Measurements from ENCODE around the gene RCBTB1.
A peak's percentile ranks its signal among the peaks of the same experiment; 100 is the strongest.

The RCBTB1 gene

GRCh38 chr13:49559006-49559405 lies 26.4 kb downstream of the RCBTB1 start:
- DNase-seq (ENCODE audit: low spot score), result no peak

DNA sequence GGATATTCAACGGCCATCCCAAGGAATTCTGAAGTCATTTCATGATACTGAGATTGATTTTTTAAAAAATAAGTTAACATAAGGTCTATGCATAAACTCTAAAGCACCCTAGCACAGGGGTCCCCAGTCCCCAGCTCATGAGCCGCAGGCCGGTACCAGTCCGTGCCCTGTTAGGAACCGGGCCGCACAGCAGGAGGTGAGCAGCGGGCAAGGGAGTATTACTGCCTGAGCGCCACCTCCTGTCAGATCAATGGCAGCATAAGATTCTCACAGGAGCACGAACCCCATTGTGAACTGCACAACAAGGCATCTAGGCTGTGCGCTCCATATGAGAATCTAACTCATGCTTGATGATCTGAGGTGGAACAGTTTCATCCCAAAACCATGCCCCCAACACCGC lies 31.0 kb downstream of the RCBTB1 start:
- DNase-seq (ENCODE audit: low spot score), result no peak

GRCh38 chr13:49553888-49554287 lies 31.5 kb downstream of the RCBTB1 start:
- no peak for DNase-seq (ENCODE audit: low spot score)

DNA sequence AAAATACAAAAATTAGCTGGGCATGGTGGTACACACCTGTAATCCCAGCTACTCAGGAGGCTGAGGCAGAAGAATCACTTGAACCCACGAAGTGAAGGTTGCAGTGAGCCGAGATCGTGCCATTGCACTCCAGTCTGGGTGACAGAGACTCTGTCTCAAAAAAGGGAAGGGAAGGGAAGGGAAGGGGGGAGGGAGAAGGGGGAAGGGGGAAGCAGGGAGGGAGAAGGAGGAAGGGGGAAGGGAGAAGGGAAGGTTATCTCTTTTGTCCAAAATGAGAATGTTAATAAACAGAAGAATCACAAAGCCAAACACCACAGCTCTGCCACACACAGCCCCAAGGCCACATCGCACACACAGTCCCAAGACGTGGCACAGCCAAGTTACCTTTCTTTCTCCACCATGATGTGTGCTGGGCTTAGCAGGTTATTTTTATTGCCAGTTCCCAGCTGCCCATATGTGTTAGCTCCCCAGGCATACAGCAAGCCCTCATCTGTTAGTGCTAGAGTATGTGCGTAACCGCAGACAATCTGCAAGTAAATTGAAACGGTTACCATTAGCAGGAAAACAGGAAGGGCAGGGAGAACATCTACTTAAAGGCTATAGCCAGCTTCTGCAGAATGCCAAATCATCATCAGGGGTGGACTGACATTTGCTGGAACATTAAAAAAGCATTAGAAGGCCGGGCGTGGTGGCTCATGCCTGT lies 34.3 kb downstream of the RCBTB1 start:
- peak; percentile 40 for DNase-seq (ENCODE audit: low spot score)

- no peak for DNase-seq (ENCODE audit: low spot score)
Measured at GRCh38 chr13:49549289-49549688, 36.1 kb downstream of the RCBTB1 start.

DNA sequence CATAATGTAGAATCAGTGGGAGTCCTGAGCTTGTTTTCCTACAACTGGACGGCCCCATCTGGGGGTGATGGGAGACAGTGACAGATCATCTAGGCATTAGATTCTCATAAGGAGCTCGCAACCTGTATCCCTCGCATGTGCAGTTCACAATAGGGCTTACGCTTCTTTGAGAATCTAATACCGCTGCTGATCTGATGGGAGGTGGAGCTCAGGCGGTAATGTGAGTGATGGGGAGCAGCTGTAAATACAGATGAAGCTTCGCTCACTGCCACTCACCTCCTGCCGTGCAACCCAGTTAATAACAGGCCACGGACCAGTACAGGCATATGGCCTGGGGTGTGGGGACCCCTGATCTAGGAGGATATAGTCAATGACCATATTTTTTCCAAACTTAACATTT lies 38.8 kb downstream of the RCBTB1 start:
- DNase-seq (ENCODE audit: low spot score), result no peak

- no peak for DNase-seq (ENCODE audit: low spot score)
Measured at GRCh38 chr13:49545661-49546060, 39.7 kb downstream of the RCBTB1 start.

DNA sequence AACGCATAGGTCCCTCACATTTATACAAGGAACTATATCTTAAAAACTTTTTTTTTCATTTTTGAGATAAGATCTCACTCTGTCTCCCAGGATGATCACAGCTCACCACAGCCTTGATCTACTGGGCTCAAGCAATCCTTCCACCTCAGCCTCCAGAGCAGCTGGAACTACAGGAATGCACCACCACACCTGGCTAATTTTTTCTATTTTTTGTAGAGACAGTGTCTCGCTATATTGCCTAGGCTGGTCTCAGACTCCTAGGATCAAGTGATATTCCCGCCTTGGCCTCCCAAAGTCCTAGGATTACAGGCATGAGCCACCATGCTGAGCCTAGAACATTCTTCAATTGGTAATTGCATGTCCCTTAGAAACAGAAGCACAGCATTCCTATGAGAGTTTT lies 41.7 kb downstream of the RCBTB1 start:
- no peak for DNase-seq (ENCODE audit: low spot score)

- peak; percentile 33 for DNase-seq (ENCODE audit: low spot score)
Measured at GRCh38 chr13:49540552-49540951, 44.8 kb downstream of the RCBTB1 start.

GRCh38 chr13:49539746-49540145 lies 45.6 kb downstream of the RCBTB1 start:
- DNase-seq (ENCODE audit: low spot score), result no peak

DNA sequence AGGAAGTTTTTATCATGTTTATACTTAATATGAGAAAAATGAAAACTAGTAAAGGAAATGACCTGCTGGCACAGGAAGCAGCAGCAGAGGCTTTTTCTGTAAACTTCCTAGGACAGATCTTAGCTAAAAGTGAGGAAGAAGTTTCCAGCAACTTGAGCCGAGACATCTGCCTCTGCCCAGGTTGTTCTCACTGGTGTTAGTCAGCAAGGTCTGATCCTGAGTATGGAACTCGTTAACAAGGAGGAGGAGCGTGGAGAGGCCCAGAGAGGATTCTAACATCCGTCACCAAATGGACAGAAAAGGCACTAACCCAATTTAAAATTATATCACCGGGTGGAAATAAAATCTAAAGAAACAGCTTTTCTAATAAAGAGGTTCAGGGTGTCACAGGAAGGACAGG lies 46.0 kb downstream of the RCBTB1 start:
- no peak for DNase-seq (ENCODE audit: low spot score)

DNA sequence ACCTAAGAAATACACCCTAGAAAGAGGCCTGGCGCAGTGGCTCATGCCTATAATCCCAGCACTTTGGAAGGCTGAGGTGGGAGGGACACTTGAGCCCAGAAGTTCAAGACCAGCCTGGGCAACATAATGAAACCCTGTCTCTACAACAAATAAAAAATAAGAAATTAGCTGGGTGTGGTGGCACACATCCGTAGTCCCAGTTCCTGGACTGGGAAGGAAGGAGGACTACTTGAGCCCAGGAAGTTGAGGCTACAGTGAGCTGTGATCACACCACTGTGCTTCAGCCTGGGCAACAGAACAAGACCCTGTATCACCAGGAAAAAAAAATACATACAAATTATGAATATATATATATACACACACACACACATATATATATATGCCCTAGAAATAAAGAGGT lies 47.0 kb downstream of the RCBTB1 start:
- no peak for DNase-seq (ENCODE audit: low spot score)

DNA sequence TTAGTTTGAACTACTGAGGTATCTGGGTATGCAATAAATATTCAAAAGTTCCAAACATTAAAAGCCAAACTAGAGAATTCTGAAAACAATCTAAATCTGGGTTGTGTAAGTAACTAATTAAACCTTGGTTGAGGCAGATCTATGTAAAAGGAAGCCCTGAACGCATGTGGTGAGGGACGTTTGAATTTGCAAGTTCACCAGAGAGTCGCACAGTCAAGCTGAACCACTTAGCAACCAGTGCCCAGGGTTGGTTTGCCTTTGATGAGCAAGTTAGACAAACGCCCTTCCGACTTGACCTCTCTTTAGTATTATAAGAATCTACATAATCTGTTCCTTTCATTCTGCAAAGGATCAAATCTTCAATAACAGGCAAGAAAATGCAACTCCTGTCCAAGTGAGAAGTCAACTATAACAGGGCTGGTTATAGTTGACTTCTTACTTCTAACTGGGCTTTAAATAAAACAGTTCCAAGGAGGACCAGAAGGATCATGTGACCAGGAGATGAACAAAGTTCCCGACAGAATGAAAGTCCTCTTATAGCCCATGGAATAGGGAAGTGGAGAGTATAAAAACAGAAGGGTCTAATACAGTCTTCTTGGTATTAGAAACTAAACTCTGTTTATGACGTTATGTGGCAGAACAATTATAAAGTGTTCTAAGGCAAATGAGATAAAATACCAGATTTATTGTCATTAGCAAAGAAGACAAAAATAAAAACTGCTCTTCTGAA lies 49.0 kb downstream of the RCBTB1 start:
- DNase-seq (ENCODE audit: low spot score), result peak; percentile 55

GRCh38 chr13:49533591-49534269 lies 51.6 kb downstream of the RCBTB1 start:
- DNase-seq (ENCODE audit: low spot score), result peak; percentile 27

- DNase-seq (ENCODE audit: low spot score), result no peak
Measured at GRCh38 chr13:49533011-49533410, 52.3 kb downstream of the RCBTB1 start.

- no peak for DNase-seq (ENCODE audit: low spot score)
Measured at GRCh38 chr13:49532593-49532992, 52.8 kb downstream of the RCBTB1 start.

GRCh38 chr13:49530457-49530856 lies 54.9 kb downstream of the RCBTB1 start:
- peak; percentile 66 for DNase-seq (ENCODE audit: low spot score)

- no peak for DNase-seq (ENCODE audit: low spot score)
Measured at GRCh38 chr13:49528161-49528560, 57.2 kb downstream of the RCBTB1 start.

GRCh38 chr13:49527123-49527522 lies 58.2 kb downstream of the RCBTB1 start:
- peak; percentile 73 for DNase-seq (ENCODE audit: low spot score)

GRCh38 chr13:49524740-49525501 lies 60.4 kb downstream of the RCBTB1 start:
- no peak for DNase-seq (ENCODE audit: low spot score)

- DNase-seq (ENCODE audit: low spot score), result no peak
Measured at GRCh38 chr13:49521224-49521623, 64.1 kb downstream of the RCBTB1 start.

GRCh38 chr13:49517461-49517860 lies 67.9 kb downstream of the RCBTB1 start:
- DNase-seq (ENCODE audit: low spot score), result peak; percentile 42

Data from Ammon's horn (tissue), 1 donor.